Hepatocyte (in vitro differentiated cells): ENCODE results near the gene LRRC61. TPM values are rescaled to one million over a fixed set of nuclear protein-coding genes. Genes with fewer than 3 reads are reported as not detected.
"Not testable (repeated sequence)": the region's sequence is repeated elsewhere in the genome, so short reads cannot be mapped to it uniquely, and the experiment has no call there.

Experiments used
- DNase-seq: peaks from one replicate; pipeline ENCODE4 v3.0.0-alpha.2; 2016; ENCODE audit warnings: low spot score
- H2AFZ ChIP-seq: fragments of 200-600 bp; sonication (generic); 2 replicates; pipeline ENCODE4 v1.6.0; 2016; ENCODE audit warnings: antibody characterized with exemption, mild to moderate bottlenecking
- H3K27ac ChIP-seq: fragments of 200-600 bp; sonication (generic); 2 replicates; pipeline ENCODE4 v1.5.1; 2016; ENCODE audit warnings: mild to moderate bottlenecking
- H3K27me3 ChIP-seq: fragments of 200-600 bp; sonication (generic); 2 replicates; pipeline ENCODE4 v1.6.1; 2016
- H3K36me3 ChIP-seq: fragments of 200-600 bp; sonication (generic); replicated peaks from 2 replicates; pipeline ENCODE4 v1.5.1; 2016; ENCODE audit warnings: low read depth; ENCODE audit not compliant: insufficient read depth
- H3K4me1 ChIP-seq: fragments of 200-600 bp; sonication (generic); 2 replicates; pipeline ENCODE4 v1.5.1; 2016; ENCODE audit warnings: mild to moderate bottlenecking, moderate library complexity; ENCODE audit not compliant: insufficient read depth
- H3K4me2 ChIP-seq: fragments of 200-600 bp; sonication (generic); 2 replicates; pipeline ENCODE4 v1.6.0; 2016
- H3K4me3 ChIP-seq: fragments of 200-600 bp; sonication (generic); 2 replicates; pipeline ENCODE4 v1.5.1; 2016; ENCODE audit warnings: mild to moderate bottlenecking
- H3K79me2 ChIP-seq: fragments of 200-600 bp; sonication (generic); 2 replicates; pipeline ENCODE4 v1.6.0; 2017; ENCODE audit warnings: mild to moderate bottlenecking
- H3K9me2 ChIP-seq: fragments of 200-600 bp; sonication (generic); replicated peaks from 2 replicates; pipeline ENCODE4 v1.6.0; 2017; ENCODE audit warnings: mild to moderate bottlenecking; ENCODE audit not compliant: insufficient read depth
- H3K9me3 ChIP-seq: fragments of 200-600 bp; sonication (generic); 2 replicates; pipeline ENCODE4 v1.5.1; 2016; ENCODE audit warnings: low read depth, mild to moderate bottlenecking
- H4K20me1 ChIP-seq: fragments of 200-600 bp; sonication (generic); 2 replicates; pipeline ENCODE4 v1.6.0; 2016; ENCODE audit warnings: mild to moderate bottlenecking; ENCODE audit not compliant: insufficient read depth, poor library complexity, severe bottlenecking
- EZH2 ChIP-seq: fragments of 200-600 bp; sonication (generic); IDR thresholded peaks from 2 replicates; pipeline ENCODE4 v1.6.1; 2016; ENCODE audit warnings: antibody characterized with exemption, mild to moderate bottlenecking, borderline replicate concordance
- EZH2phosphoT487 ChIP-seq: fragments of 200-600 bp; sonication (generic); IDR thresholded peaks from one replicate; pipeline ENCODE4 v1.6.1; 2018; ENCODE audit warnings: antibody characterized with exemption, mild to moderate bottlenecking, low read depth, moderate library complexity; ENCODE audit not compliant: unreplicated experiment, severe bottlenecking
- WGBS: methylation state at CpG from one replicate; pipeline ENCODE4 v1.1.6; 2016; ENCODE audit warnings: low lambda C conversion rate; ENCODE audit errors: missing lambda C conversion rate; 5-methylcytosine and 5-hydroxymethylcytosine counted together
- polyA plus RNA-seq: library from polyadenylated mRNA; unstranded; fragments of >200 nt; fragmentation: Nextera tagmentation; extraction: Ambion mirVana; gene quantifications from 2 replicates; pipeline ENCODE4 v1.2.1, GENCODE V29; 2016
- total RNA-seq: library from RNA; depleted of rRNA; stranded (reverse); fragments of >200 nt; gene quantifications from 2 replicates; pipeline ENCODE4 v1.2.3, GENCODE V29; 2014
- TF ChIP-seq, protein P1 (sequence below): fragments of 200-600 bp; sonication (generic); IDR thresholded peaks from 2 replicates; pipeline ENCODE4 v1.5.1; 2016; ENCODE audit warnings: antibody characterized with exemption, mild to moderate bottlenecking; ENCODE audit not compliant: poor library complexity

Gene LRRC61
- total and polyA plus RNA-seq, 2 experiments from 2014 or later = 23.4 to 38.7 TPM

- Histone ChIP-seq H3K4me3 (no peak overlapping the region), H3K27ac (peak overlapping the region; percentile 65), H3K27me3 (no peaks in the 10 kb centered on the region), H4K20me1 (no peaks in the 10 kb centered on the region), H3K4me1 (peaks cover 35% of the 10 kb centered on the region), H3K79me2 (peaks cover 43% of the 10 kb centered on the region), H3K4me2 (peak overlapping the region; percentile 47), H2AFZ (no peak overlapping the region), H3K36me3 (no peaks in the 10 kb centered on the region), H3K9me3 (no peaks in the 10 kb centered on the region), H3K9me2 (no peaks in the 10 kb centered on the region)
- WGBS = 61% methylated on average over 21 of the region's 22 CpGs
- TF ChIP-seq, protein P1, sequence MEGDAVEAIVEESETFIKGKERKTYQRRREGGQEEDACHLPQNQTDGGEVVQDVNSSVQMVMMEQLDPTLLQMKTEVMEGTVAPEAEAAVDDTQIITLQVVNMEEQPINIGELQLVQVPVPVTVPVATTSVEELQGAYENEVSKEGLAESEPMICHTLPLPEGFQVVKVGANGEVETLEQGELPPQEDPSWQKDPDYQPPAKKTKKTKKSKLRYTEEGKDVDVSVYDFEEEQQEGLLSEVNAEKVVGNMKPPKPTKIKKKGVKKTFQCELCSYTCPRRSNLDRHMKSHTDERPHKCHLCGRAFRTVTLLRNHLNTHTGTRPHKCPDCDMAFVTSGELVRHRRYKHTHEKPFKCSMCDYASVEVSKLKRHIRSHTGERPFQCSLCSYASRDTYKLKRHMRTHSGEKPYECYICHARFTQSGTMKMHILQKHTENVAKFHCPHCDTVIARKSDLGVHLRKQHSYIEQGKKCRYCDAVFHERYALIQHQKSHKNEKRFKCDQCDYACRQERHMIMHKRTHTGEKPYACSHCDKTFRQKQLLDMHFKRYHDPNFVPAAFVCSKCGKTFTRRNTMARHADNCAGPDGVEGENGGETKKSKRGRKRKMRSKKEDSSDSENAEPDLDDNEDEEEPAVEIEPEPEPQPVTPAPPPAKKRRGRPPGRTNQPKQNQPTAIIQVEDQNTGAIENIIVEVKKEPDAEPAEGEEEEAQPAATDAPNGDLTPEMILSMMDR = no peak
- TF ChIP-seq EZH2phosphoT487 = no peak
- no peak for TF ChIP-seq EZH2
- DNase-seq = peak; percentile 79
These were observed 60.7 kb downstream of the LRRC61 start for GRCh38 chr7:150383710-150384397.

- Histone ChIP-seq H3K4me3 (no peak overlapping the region), H3K4me1 (peaks cover 35% of the 10 kb centered on the region), H3K79me2 (peaks cover 39% of the 10 kb centered on the region), H3K4me2 (no peak overlapping the region), H3K27ac (peak overlapping the region; percentile 65), H3K27me3 (no peaks in the 10 kb centered on the region), H3K36me3 (no peaks in the 10 kb centered on the region), H4K20me1 (no peaks in the 10 kb centered on the region), H3K9me3 (no peaks in the 10 kb centered on the region), H3K9me2 (no peaks in the 10 kb centered on the region), H2AFZ (no peak overlapping the region)
- TF ChIP-seq, protein P1 = no peak
- TF ChIP-seq EZH2phosphoT487 (no peak), EZH2 (no peak)
- DNase-seq = no peak
- WGBS = 89% methylated on average over 15 of the region's 15 CpGs
These were observed 61.5 kb downstream of the LRRC61 start for GRCh38 chr7:150384406-150385301.

GRCh38 chr7:150385302-150385723 is 62.2 kb downstream of the LRRC61 start:
- no peak for TF ChIP-seq EZH2
- no peak for TF ChIP-seq EZH2phosphoT487
- TF ChIP-seq, protein P1 = no peak
- peak overlapping the region; percentile 21 for H3K27ac ChIP-seq
- H4K20me1 ChIP-seq = no peaks in the 10 kb centered on the region
- no peaks in the 10 kb centered on the region for H3K27me3 ChIP-seq
- no peaks in the 10 kb centered on the region for H3K36me3 ChIP-seq
- DNase-seq = no peak
- H2AFZ ChIP-seq = no peak overlapping the region
- H3K9me2 ChIP-seq = no peaks in the 10 kb centered on the region
- peaks cover 32% of the 10 kb centered on the region for H3K79me2 ChIP-seq
- peaks cover 33% of the 10 kb centered on the region for H3K4me1 ChIP-seq
- H3K4me2 ChIP-seq = no peak overlapping the region
- no peak overlapping the region for H3K4me3 ChIP-seq
- 87% methylated on average over 14 of the region's 14 CpGs for WGBS
- H3K9me3 ChIP-seq = no peaks in the 10 kb centered on the region

- Histone ChIP-seq H3K27ac (peak overlapping the region; percentile 21), H3K4me1 (peaks cover 27% of the 10 kb centered on the region), H3K79me2 (peaks cover 30% of the 10 kb centered on the region)
- H3K4me2 ChIP-seq, DNase-seq, H3K9me3 ChIP-seq, H4K20me1 ChIP-seq, H3K36me3 ChIP-seq, H2AFZ ChIP-seq, H3K27me3 ChIP-seq, H3K9me2 ChIP-seq, H3K4me3 ChIP-seq: not testable (repeated sequence)
- 60% methylated on average over 6 of the region's 6 CpGs for WGBS
These were observed 62.7 kb downstream of the LRRC61 start for GRCh38 chr7:150385884-150386283.
